HCT116 (cell line): ENCODE measurements around the gene CDH24.

Experiments
- CEBPB ChIP-seq: IDR thresholded peaks from 2 replicates; pipeline ENCODE4 v1.6.1; 2012; ENCODE audit warnings: low read depth
- CTCF ChIP-seq, 3 experiments: fragments of 200-600 bp in 1 of 3; sonication (generic) in 1 of 3; IDR thresholded peaks in 2 of 3; conservative IDR thresholded peaks in 1 of 3; 2 replicates each; pipeline ENCODE4 v1.5.1; 2012 to 2017; ENCODE audit warnings: low read depth in 2 of 3, low read length in 2 of 3, antibody characterized with exemption in 1 of 3, borderline replicate concordance in 1 of 3, control low read depth in 1 of 3, mild to moderate bottlenecking in 1 of 3, mixed read lengths in 1 of 3, mixed run types in 1 of 3, moderate library complexity in 1 of 3; ENCODE audit not compliant: insufficient read depth in 1 of 3
- ELF1 ChIP-seq: IDR thresholded peaks from 2 replicates; pipeline ENCODE4 v1.6.1; 2012; ENCODE audit warnings: low read depth, borderline replicate concordance
- EZH2 ChIP-seq: fragments of 200-600 bp; sonication (generic); IDR thresholded peaks from 2 replicates; pipeline ENCODE4 v1.6.1; 2017; ENCODE audit warnings: antibody characterized with exemption, mixed run types
- EZH2phosphoT487 ChIP-seq: fragments of 200-600 bp; IDR thresholded peaks from 2 replicates; pipeline ENCODE4 v1.6.1; 2018; ENCODE audit warnings: antibody characterized with exemption, borderline replicate concordance
- JUND ChIP-seq: IDR thresholded peaks from 2 replicates; pipeline ENCODE4 v1.6.1; 2012
- POLR2A ChIP-seq: IDR thresholded peaks from 2 replicates; pipeline ENCODE4 v1.7.0; 2011; ENCODE audit warnings: borderline replicate concordance; ENCODE audit not compliant: insufficient read depth, insufficient read length; ENCODE audit errors: extremely low read depth
- RAD21 ChIP-seq: IDR thresholded peaks from 2 replicates; pipeline ENCODE4 v1.6.1; 2012; ENCODE audit warnings: low read depth, mild to moderate bottlenecking
- REST ChIP-seq: IDR thresholded peaks from 2 replicates; pipeline ENCODE4 v1.6.1; 2012; ENCODE audit warnings: low read depth
- ZBTB33 ChIP-seq: IDR thresholded peaks from 2 replicates; pipeline ENCODE4 v1.6.1; 2011; ENCODE audit warnings: mild to moderate bottlenecking, low read length, moderate library complexity; ENCODE audit not compliant: insufficient replicate concordance; ENCODE audit errors: extremely low read depth
- ZFX ChIP-seq: fragments of 450-650 bp; IDR thresholded peaks from 2 replicates; pipeline ENCODE4 v1.6.1; 2017
- ZNF274 ChIP-seq: fragments of 200-500 bp; sonication (Bioruptor generic); IDR thresholded peaks from 2 replicates; pipeline ENCODE4 v1.6.1; 2014; ENCODE audit warnings: mild to moderate bottlenecking, low read depth, low read length, inconsistent platforms

- TF ChIP-seq CEBPB (no peak), POLR2A (no peak), CTCF (IDR thresholded peaks at IDR 0.05 in 2 of 3, conservative IDR thresholded peaks at IDR 0.05 in 1 of 3; ENCODE audit: borderline replicate concordance in 1 of 3, insufficient read depth in 1 of 3, low read depth in 2 of 3, low read length in 2 of 3) (no peak), JUND (no peak), ZBTB33 (no peak), ZNF274 (no peak), ZFX (no peak), EZH2 (no peak), ELF1 (no peak), REST (no peak), RAD21 (no peak), EZH2phosphoT487 (no peak)
These were observed 1.6 kb downstream of the CDH24 start for GRCh38 chr14:23055621-23056144.
